SJCRH30 (cell line): ENCODE measurements around the gene GRID1. TPM values are rescaled to one million over a fixed set of nuclear protein-coding genes. Genes with fewer than 3 reads are reported as not detected.
"Not testable (repeated sequence)": the region's sequence is repeated elsewhere in the genome, so short reads cannot be mapped to it uniquely, and the experiment has no call there.

Experiments used
- DNase-seq, 2 experiments: peaks; one replicate each; pipeline ENCODE4 v3.0.0-alpha.2; 2015 to 2020
- H3K27ac ChIP-seq: fragments of 250-450 bp; sonication (Bioruptor Pico); 2 replicates; pipeline ENCODE4 v1.5.1; 2020; ENCODE audit warnings: mild to moderate bottlenecking, moderate library complexity
- H3K27me3 ChIP-seq: fragments of 250-450 bp; sonication (Bioruptor Pico); 2 replicates; pipeline ENCODE4 v1.5.1; 2020; ENCODE audit warnings: mild to moderate bottlenecking, moderate library complexity
- H3K36me3 ChIP-seq: fragments of 250-450 bp; sonication (Bioruptor Pico); 2 replicates; pipeline ENCODE4 v1.5.1; 2020; ENCODE audit warnings: mild to moderate bottlenecking, moderate library complexity
- H3K4me1 ChIP-seq: fragments of 250-450 bp; sonication (Bioruptor Pico); 2 replicates; pipeline ENCODE4 v1.5.1; 2020; ENCODE audit warnings: mild to moderate bottlenecking, moderate library complexity
- H3K4me3 ChIP-seq: fragments of 250-450 bp; sonication (Bioruptor Pico); 2 replicates; pipeline ENCODE4 v1.5.1; 2020; ENCODE audit warnings: mild to moderate bottlenecking, moderate library complexity
- H3K9me3 ChIP-seq: fragments of 250-450 bp; sonication (Bioruptor Pico); replicated peaks from 2 replicates; pipeline ENCODE4 v1.5.1; 2020; ENCODE audit warnings: mild to moderate bottlenecking, moderate library complexity
- total RNA-seq: library from RNA; depleted of rRNA; stranded (reverse); fragments of >200 nt; shearing (Covaris generic); gene quantifications from 2 replicates; pipeline ENCODE4 v1.2.3, GENCODE V29; 2014

GRID1 gene
- total RNA-seq, 1 experiment from 2014 or later: not detected

DNA sequence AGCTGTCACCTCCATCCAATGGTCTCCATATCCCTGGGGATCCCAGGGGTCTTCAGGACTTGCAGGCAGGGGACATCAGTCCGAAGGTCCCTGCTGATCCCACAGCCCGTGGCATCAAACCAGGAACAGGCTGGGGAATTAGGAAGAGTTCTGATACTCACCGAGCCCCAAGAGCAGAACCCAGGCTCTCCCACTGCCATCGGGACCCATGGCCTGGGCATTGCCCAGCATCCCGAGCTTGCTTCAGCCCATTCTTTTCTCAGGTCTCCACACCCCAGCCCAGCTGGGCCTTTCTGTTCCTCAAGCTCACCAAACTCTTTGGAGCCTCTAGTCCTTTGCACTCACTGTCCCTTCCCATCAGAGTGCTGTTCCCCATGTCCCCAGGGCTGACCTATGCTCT, 280.9 kb downstream of the GRID1 start:
- DNase-seq: no peak
- Histone ChIP-seq H3K27me3 (no peaks in the 10 kb centered on the region), H3K4me3 (no peak overlapping the region), H3K4me1 (no peaks in the 10 kb centered on the region), H3K27ac (no peak overlapping the region), H3K9me3 (no peaks in the 10 kb centered on the region), H3K36me3 (no peaks in the 10 kb centered on the region)

GRCh38 chr10:86085136-86085535, 281.5 kb downstream of the GRID1 start:
- Histone ChIP-seq H3K36me3 (no peaks in the 10 kb centered on the region), H3K27ac (no peak overlapping the region)
- no peak for DNase-seq

DNA sequence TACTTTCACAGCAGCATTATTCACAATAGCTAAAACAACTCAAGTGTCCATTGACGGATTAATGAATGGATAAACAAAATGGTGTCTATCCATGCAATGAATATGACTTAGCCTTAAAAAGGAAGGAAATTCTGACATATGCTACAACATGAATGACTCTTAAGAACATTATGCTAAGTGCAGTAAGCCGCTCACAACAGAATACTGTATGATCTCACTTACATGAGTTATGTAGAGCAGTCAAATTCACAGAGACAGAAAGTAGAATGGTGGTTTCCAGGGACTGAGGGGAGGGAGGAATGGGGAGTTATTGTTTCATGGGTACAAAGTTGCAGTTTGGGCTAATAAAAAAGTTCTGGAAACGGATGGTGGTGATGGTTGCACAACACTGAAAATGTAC, 282.0 kb downstream of the GRID1 start:
- Histone ChIP-seq H3K27me3 (no peaks in the 10 kb centered on the region), H3K36me3 (no peaks in the 10 kb centered on the region), H3K4me1 (no peaks in the 10 kb centered on the region), H3K9me3 (no peaks in the 10 kb centered on the region), H3K27ac (no peak overlapping the region), H3K4me3 (no peak overlapping the region)
- no peak for DNase-seq

More at GRCh38 chr10:86085136-86085535, 281.5 kb downstream of the GRID1 start:
- Histone ChIP-seq H3K4me1 (no peaks in the 10 kb centered on the region), H3K4me3 (no peak overlapping the region), H3K9me3 (no peaks in the 10 kb centered on the region), H3K27me3 (no peaks in the 10 kb centered on the region)

DNA sequence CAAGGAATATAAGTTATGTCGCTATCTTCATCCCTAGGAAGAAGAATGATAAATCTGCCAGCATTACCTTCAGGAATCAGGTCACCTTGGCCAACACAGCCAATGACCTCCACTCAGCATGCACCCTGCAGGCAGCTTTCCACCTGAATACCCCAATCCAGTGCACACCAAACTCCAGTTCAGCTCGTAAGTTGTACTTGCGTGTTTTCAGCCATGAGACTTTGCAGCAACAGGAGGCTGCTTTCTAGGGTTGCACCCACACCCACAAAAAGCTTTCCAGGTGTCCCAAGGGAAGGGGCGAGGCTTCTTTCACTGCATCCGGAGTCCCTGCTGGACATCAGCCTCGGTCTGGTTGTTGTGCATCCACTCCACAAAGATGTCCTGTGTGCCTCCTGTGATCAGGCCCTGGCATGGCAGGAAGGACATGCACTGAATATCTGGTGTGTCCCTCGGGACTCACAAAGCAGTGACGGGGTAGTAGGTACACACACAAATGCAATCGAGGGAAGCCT, 282.9 kb downstream of the GRID1 start:
- Histone ChIP-seq H3K36me3 (no peaks in the 10 kb centered on the region), H3K27me3 (no peaks in the 10 kb centered on the region), H3K4me3 (no peak overlapping the region), H3K4me1 (no peaks in the 10 kb centered on the region), H3K27ac (no peak overlapping the region), H3K9me3 (no peaks in the 10 kb centered on the region)
- DNase-seq: no peak

- Histone ChIP-seq H3K4me3 (no peak overlapping the region), H3K36me3 (no peaks in the 10 kb centered on the region), H3K27me3 (no peaks in the 10 kb centered on the region), H3K4me1 (no peaks in the 10 kb centered on the region), H3K9me3 (no peaks in the 10 kb centered on the region), H3K27ac (no peak overlapping the region)
- DNase-seq: no peak
These were observed 283.4 kb downstream of the GRID1 start for GRCh38 chr10:86083206-86083605.

DNA sequence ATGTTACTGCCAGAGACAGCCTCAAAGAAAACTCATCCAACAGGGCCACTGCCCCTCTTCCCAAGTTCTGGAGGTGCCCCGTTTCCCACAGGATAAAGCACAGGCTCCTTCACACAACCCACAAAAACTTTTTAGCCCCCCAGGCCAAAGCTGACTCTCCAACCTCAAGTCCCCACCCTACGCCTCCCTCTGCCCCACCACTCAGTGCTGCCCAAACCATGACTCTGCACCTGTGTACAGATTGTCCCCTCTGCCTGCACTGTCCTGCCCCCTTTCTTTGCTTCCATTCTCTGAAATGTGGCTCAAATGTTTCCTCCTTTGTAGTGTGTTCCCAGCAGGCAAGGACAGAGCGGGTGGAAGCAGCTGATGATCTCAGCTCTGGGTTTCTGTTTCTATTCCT, 284.0 kb downstream of the GRID1 start:
- H3K36me3 ChIP-seq: no peaks in the 10 kb centered on the region

GRCh38 chr10:86079088-86079487, 287.5 kb downstream of the GRID1 start:
- Histone ChIP-seq H3K4me1 (no peaks in the 10 kb centered on the region), H3K27ac (no peak overlapping the region), H3K4me3 (no peak overlapping the region), H3K27me3 (no peaks in the 10 kb centered on the region), H3K36me3 (no peaks in the 10 kb centered on the region), H3K9me3 (no peaks in the 10 kb centered on the region)
- DNase-seq: no peak

More for the DNA sequence above, 284.0 kb downstream of the GRID1 start:
- Histone ChIP-seq H3K4me1 (no peaks in the 10 kb centered on the region), H3K27me3 (no peaks in the 10 kb centered on the region), H3K9me3 (no peaks in the 10 kb centered on the region), H3K27ac (no peak overlapping the region), H3K4me3 (no peak overlapping the region)
- no peak for DNase-seq

DNA sequence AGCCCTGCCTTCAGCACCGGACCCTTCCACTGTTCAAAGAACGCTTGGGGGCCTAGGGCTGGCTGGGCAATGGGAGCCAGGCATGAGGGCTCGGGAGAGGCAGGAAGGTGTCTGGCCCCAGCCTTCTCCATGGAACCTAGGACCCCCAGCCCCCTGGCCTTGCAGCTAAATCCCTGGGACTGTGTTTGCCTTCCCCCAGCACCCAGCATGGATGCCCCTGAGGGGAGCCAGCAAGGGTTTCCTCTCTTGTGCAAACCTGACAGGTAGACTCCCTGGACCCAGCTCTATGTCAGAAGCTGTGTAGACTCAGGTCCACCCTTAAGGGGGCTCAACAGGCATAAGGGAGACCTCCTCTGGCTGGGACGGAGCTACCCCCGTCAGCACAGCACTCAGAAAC, 288.0 kb downstream of the GRID1 start:
- no peak for DNase-seq
- Histone ChIP-seq H3K4me3 (no peak overlapping the region), H3K27ac (no peak overlapping the region), H3K27me3 (no peaks in the 10 kb centered on the region), H3K9me3 (no peaks in the 10 kb centered on the region), H3K4me1 (no peaks in the 10 kb centered on the region), H3K36me3 (no peaks in the 10 kb centered on the region)

- Histone ChIP-seq H3K27me3 (no peaks in the 10 kb centered on the region), H3K36me3 (no peaks in the 10 kb centered on the region), H3K9me3 (no peaks in the 10 kb centered on the region), H3K27ac (no peak overlapping the region), H3K4me1 (no peaks in the 10 kb centered on the region), H3K4me3 (no peak overlapping the region)
- no peak for DNase-seq
These were observed 288.5 kb downstream of the GRID1 start for GRCh38 chr10:86077871-86078638.

DNA sequence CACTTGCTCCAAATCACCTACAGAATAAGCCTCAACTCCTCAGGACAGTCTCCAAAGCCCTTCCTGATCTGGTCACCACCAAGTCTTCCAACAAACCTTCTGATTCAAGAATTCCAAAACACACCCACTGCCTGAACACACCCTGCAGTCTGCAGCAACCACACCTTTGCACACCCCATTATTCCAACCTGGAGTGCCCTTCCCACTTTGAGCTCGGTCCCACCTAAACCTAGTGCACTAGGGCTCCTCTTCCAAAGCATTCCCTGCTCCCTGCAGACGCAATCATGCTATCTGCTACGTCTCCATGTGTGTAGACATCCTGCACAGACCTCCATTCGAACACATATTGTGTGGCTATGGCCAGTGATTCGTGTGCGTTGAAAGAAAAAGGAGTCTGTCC, 289.3 kb downstream of the GRID1 start:
- Histone ChIP-seq H3K9me3 (no peaks in the 10 kb centered on the region), H3K27ac (no peak overlapping the region), H3K4me3 (no peak overlapping the region), H3K36me3 (no peaks in the 10 kb centered on the region), H3K27me3 (no peaks in the 10 kb centered on the region), H3K4me1 (no peaks in the 10 kb centered on the region)
- DNase-seq: no peak

- not testable (repeated sequence) for DNase-seq, H3K27me3 ChIP-seq, H3K27ac ChIP-seq
These were observed 290.1 kb downstream of the GRID1 start for GRCh38 chr10:86076497-86076896.

GRCh38 chr10:86075512-86075911, 291.1 kb downstream of the GRID1 start:
- no peak for DNase-seq
- Histone ChIP-seq H3K27ac (no peak overlapping the region), H3K27me3 (no peaks in the 10 kb centered on the region), H3K36me3 (no peaks in the 10 kb centered on the region), H3K9me3 (no peaks in the 10 kb centered on the region), H3K4me3 (no peak overlapping the region), H3K4me1 (no peaks in the 10 kb centered on the region)

More at GRCh38 chr10:86076497-86076896, 290.1 kb downstream of the GRID1 start:
- not testable (repeated sequence) for H3K4me1 ChIP-seq, H3K9me3 ChIP-seq, H3K36me3 ChIP-seq, H3K4me3 ChIP-seq

DNA sequence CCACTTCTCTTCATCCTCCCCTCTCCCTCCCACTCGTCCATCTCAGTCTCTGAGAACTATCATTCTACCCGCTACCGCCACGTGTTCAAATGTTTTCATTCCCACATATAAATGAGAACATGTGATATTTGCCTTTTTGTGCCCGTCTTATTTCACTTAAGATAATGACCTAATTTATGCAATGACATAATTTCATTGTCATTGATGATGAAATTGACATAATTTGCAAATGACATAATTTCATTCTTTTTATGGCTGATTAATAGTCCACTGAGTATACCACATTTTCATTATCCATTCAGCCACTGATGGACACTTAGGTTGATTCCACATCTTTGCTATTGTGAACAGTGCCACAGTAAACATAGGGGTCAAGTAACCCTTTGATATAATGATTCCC, 292.3 kb downstream of the GRID1 start:
- H3K27me3 ChIP-seq: no peaks in the 10 kb centered on the region
- H3K36me3 ChIP-seq: no peaks in the 10 kb centered on the region
- no peak overlapping the region for H3K4me3 ChIP-seq
- H3K9me3 ChIP-seq: no peaks in the 10 kb centered on the region
- H3K27ac ChIP-seq: no peak overlapping the region
- DNase-seq: no peak
- H3K4me1 ChIP-seq: no peaks in the 10 kb centered on the region

DNA sequence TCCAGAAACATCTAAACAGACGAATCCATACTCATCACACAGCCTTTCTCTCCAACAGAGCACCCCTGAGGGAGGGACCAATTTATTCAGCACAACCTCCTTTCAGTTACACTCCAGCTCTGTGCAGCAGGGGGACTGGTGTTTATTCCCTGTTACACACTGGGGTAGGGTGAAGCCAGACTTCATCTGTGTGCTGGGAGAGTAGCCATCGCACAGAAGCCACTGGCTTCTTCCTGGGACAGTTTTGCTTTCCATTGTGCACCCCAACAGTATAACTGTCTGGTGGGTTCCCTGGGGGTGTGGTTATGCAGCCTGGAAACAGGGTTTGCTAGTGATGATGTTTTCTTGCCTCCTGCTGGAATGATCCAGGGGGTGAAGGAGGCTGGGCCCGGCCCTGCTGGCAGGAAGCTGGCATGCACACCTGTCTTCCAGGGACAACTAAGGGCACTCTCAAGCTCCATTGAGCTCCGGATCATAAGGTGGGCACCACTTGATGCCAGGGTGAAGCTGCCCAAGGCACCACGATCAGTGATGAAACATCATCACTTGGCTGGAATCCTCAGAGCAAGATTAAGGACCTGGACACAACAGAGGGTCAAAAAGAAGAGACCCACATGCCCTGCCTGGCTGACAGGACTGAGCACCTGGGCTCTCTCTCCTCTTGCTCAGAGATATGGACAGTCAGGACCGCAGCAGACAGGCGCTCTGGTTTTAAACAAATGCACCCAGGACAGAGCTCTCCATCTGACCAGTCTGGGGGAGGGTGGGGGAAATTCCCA, 293.2 kb downstream of the GRID1 start:
- H3K27ac ChIP-seq: no peak overlapping the region
- no peaks in the 10 kb centered on the region for H3K36me3 ChIP-seq
- no peaks in the 10 kb centered on the region for H3K27me3 ChIP-seq
- no peak for DNase-seq
- H3K9me3 ChIP-seq: no peaks in the 10 kb centered on the region
- no peak overlapping the region for H3K4me3 ChIP-seq
- no peaks in the 10 kb centered on the region for H3K4me1 ChIP-seq

DNA sequence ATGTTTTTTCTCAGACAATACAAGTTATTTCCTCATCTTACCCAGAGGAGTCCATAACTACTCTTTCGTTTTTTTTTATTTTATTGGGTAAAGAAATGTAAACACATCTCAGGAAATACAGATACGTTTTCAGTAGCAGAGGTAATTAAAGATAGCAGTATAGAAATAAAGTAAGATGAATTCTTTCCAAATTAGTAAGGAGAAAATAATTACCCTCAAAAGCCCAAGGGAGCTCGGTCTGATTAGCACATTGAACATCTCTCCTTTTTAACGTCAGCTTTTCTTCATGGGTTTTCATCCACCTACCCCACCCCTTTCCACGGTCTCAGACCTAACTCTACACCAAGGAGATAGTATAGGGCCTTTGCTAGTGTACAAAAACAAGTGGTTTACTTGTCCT, 294.2 kb downstream of the GRID1 start:
- no peaks in the 10 kb centered on the region for H3K27me3 ChIP-seq
- no peak overlapping the region for H3K27ac ChIP-seq
- no peaks in the 10 kb centered on the region for H3K4me1 ChIP-seq
- no peak overlapping the region for H3K4me3 ChIP-seq
- H3K9me3 ChIP-seq: no peaks in the 10 kb centered on the region
- no peak for DNase-seq
- H3K36me3 ChIP-seq: no peaks in the 10 kb centered on the region
